Body of pancreas (tissue), 4 donors: ENCODE data around the gene PIEZO2. TPM values are rescaled to one million over a fixed set of nuclear protein-coding genes. Genes with fewer than 3 reads are reported as not detected.

ENCODE experiments used
- ATAC-seq: fragments of 150-250 bp; one replicate; pipeline ENCODE4 v1.9.1; 2016
- DNase-seq, 4 donors: peaks; one replicate each; pipeline ENCODE4 v3.0.0-alpha.2; 2019
- H3K27ac ChIP-seq, 4 donors: fragments of 200-600 bp; sonication (generic); 1 replicate in 3 of 4; 2 replicates in 1 of 4; pipeline versions ENCODE4 v1.5.1 to v1.6.1; 2016 to 2019; ENCODE audit warnings: mild to moderate bottlenecking in 1 of 4, mixed read lengths in 1 of 4, moderate library complexity in 1 of 4
- H3K27me3 ChIP-seq, 2 donors: fragments of 200-600 bp; sonication (generic); one replicate each; pipeline ENCODE4 v1.6.0; 2016; ENCODE audit warnings: mild to moderate bottlenecking in 1 of 2
- H3K36me3 ChIP-seq, 2 donors: fragments of 200-600 bp; sonication (generic); replicated peaks in 1 of 2; 2 replicates each; pipeline ENCODE4 v1.5.1; 2016; ENCODE audit warnings: low read depth in 2 of 2; ENCODE audit not compliant: insufficient read depth in 1 of 2
- H3K4me1 ChIP-seq: fragments of 200-600 bp; sonication (generic); one replicate; pipeline ENCODE4 v1.6.0; 2016
- H3K4me3 ChIP-seq, 2 donors: fragments of 200-600 bp; sonication (generic); 1 replicate in 1 of 2; 2 replicates in 1 of 2; pipeline ENCODE4 v1.5.1; 2016 to 2019
- H3K9me3 ChIP-seq, 3 donors: fragments of 200-600 bp; sonication (generic); 1 replicate in 2 of 3; 2 replicates in 1 of 3; pipeline ENCODE4 v1.5.1; 2016
- POLR2A ChIP-seq, 3 donors: fragments of 450-650 bp; IDR thresholded peaks; one replicate each; pipeline ENCODE4 v1.6.1; 2016; ENCODE audit warnings: antibody characterized with exemption in 3 of 3, mild to moderate bottlenecking in 2 of 3
- WGBS, 2 donors: methylation state at CpG; one replicate each; pipeline ENCODE4 v1.1.5; 2017; 5-methylcytosine and 5-hydroxymethylcytosine counted together
- intact Hi-C: fragments of 100-400 bp; cut with DNase I; formaldehyde crosslinking; loops from one replicate; pipeline ENCODE4 v1.15.1; 2023
- total RNA-seq, 2 donors: library from RNA; depleted of rRNA; stranded (reverse); fragments of >200 nt; gene quantifications; one replicate each; pipeline ENCODE4 v1.1.0, GENCODE V29; 2016
- TF ChIP-seq, protein P1 (sequence below), 7 experiments: fragments of 450-650 bp in 4 of 7; fragments of 200-600 bp in 3 of 7; sonication (generic) in 3 of 7; IDR thresholded peaks; one replicate each; pipeline ENCODE4 v1.5.1; 2016 to 2019; ENCODE audit warnings: antibody characterized with exemption in 7 of 7

PIEZO2 gene
- total RNA-seq, 2 donors from 2014 or later = 0.33 to 40.7 TPM

DNA sequence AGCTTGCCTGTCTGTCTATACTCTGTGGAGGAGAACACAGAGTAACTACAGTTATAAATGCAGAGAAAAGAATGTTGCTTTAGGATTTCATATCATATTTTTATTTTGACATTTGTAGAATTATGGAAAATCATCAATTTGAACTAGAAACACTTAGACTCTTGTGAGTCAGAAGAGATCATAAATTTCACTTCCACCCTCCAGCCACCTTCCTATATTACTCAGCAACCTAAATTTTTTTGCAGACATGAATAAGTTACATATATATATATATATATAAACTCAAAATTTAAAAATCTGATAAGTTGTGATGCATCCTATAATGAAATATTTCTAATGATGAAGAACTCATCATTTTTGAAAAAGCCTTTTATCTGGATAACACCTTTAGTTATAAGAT is 172.3 kb downstream of the PIEZO2 start:
- H3K36me3 ChIP-seq = no peaks in the 10 kb centered on the region
- H3K27ac ChIP-seq = no peak overlapping the region
- H3K4me3 ChIP-seq = no peak overlapping the region
- intact Hi-C loops = no loop called here
- TF ChIP-seq, protein P1, sequence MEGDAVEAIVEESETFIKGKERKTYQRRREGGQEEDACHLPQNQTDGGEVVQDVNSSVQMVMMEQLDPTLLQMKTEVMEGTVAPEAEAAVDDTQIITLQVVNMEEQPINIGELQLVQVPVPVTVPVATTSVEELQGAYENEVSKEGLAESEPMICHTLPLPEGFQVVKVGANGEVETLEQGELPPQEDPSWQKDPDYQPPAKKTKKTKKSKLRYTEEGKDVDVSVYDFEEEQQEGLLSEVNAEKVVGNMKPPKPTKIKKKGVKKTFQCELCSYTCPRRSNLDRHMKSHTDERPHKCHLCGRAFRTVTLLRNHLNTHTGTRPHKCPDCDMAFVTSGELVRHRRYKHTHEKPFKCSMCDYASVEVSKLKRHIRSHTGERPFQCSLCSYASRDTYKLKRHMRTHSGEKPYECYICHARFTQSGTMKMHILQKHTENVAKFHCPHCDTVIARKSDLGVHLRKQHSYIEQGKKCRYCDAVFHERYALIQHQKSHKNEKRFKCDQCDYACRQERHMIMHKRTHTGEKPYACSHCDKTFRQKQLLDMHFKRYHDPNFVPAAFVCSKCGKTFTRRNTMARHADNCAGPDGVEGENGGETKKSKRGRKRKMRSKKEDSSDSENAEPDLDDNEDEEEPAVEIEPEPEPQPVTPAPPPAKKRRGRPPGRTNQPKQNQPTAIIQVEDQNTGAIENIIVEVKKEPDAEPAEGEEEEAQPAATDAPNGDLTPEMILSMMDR (IDR thresholded peaks at IDR 0.05) = no peak
- TF ChIP-seq POLR2A (IDR thresholded peaks at IDR 0.05) = no peak
- DNase-seq (no peak), ATAC-seq (no peak)
- no peaks in the 10 kb centered on the region for H3K4me1 ChIP-seq
- H3K9me3 ChIP-seq = no peaks in the 10 kb centered on the region
- H3K27me3 ChIP-seq = no peaks in the 10 kb centered on the region

DNA sequence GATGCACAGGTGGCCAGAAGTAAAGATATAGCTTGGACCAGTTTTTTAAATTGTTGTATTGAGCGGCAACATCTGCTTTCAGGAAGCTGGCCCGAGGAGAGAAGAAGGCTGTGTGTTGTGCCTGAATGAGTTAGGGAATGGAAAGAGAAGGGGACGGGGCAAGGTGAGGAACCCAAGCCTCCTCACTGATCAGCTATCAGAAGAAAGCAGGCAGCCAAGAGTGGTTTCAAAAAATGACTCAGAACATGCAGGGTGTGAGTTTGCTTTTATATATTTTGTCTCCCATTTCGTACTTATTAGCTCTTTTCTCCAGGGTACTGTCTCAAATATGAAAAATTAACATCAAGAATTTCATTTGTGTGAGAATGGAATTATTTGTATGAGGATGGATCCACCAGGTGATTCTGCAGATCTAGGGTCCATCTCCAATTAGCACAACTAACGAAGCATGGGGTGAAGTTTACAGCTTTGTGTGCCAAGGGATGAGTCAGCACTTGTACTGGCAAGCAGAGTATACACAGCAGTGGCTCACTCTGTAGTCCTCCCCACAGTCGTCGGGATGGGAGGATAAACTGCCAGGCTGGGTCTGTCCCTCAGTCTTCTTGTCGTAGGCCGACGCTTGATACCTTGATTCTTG is 175.7 kb downstream of the PIEZO2 start:
- no peak for TF ChIP-seq POLR2A (IDR thresholded peaks at IDR 0.05)
- TF ChIP-seq, protein P1 (IDR thresholded peaks at IDR 0.05) = no peak
- Histone ChIP-seq H3K27me3 (no peaks in the 10 kb centered on the region), H3K9me3 (no peaks in the 10 kb centered on the region), H3K4me3 (no peak overlapping the region), H3K4me1 (no peaks in the 10 kb centered on the region), H3K27ac (no peak overlapping the region), H3K36me3 (no peaks in the 10 kb centered on the region)
- no peak for ATAC-seq
- 62 to 83% methylated on average over 10 of the region's 10 CpGs for WGBS, 2 donors
- no peak for DNase-seq
- intact Hi-C loops = no loop called here

DNA sequence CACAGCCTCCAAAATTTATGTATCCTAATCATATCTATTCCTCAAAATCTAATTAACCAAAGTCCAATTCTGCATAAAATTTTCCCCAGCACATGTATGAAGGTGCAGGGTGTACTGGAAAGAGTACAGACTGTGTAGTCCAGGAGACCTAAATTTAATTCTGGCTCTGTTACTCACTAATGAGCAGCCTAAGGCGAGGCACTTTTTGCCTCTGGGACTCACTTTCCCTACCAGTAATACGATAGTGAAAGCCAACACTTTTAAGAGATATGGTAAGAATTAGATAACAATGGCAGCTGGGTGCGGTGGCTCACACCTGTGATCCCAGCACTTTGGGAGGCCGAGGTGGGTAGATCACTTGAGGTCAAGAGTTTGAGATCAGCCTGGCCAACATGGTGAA is 177.7 kb downstream of the PIEZO2 start:
- no peak overlapping the region for H3K4me3 ChIP-seq
- ATAC-seq (no peak), DNase-seq (no peak)
- TF ChIP-seq, protein P1 (IDR thresholded peaks at IDR 0.05) = no peak
- TF ChIP-seq POLR2A (IDR thresholded peaks at IDR 0.05) = no peak
- WGBS, 2 donors = 72 to 94% methylated on average over 4 of the region's 4 CpGs
- H3K27me3 ChIP-seq = no peaks in the 10 kb centered on the region
- no peaks in the 10 kb centered on the region for H3K4me1 ChIP-seq
- intact Hi-C loops = no loop called here
- H3K27ac ChIP-seq = no peak overlapping the region
- H3K36me3 ChIP-seq = no peaks in the 10 kb centered on the region
- peaks cover 0 to 3% (median 0%) of the 10 kb centered on the region in 3 donors for H3K9me3 ChIP-seq

DNA sequence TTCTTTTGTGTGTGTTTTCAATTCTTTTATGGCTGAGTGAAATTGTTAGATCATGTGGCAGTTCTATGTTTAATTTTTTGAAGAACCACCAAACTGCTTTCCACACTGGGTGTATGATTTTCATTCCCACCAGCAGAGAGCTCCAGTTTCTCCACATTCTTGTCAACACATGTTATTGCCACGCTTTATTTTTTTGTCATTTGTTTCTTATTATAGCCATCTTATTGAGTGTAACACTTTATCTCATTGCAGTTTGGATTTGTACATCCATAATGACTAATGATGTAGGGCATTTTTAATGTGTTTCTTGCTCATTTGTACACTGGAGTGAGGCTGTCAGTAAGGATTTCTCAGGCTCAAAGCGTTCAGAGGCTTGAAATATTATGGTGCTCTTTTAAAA is 184.2 kb downstream of the PIEZO2 start:
- Histone ChIP-seq H3K4me1 (no peaks in the 10 kb centered on the region), H3K9me3 (peaks cover 0 to 3% (median 0%) of the 10 kb centered on the region in 3 donors), H3K36me3 (no peaks in the 10 kb centered on the region), H3K27ac (no peak overlapping the region), H3K27me3 (no peaks in the 10 kb centered on the region), H3K4me3 (no peak overlapping the region)
- TF ChIP-seq, protein P1 (IDR thresholded peaks at IDR 0.05) = no peak
- TF ChIP-seq POLR2A (IDR thresholded peaks at IDR 0.05) = no peak
- no peak for DNase-seq
- intact Hi-C loops = no loop called here
- ATAC-seq = no peak
- 44 to 53% methylated on average over 2 of the region's 2 CpGs for WGBS, 2 donors

DNA sequence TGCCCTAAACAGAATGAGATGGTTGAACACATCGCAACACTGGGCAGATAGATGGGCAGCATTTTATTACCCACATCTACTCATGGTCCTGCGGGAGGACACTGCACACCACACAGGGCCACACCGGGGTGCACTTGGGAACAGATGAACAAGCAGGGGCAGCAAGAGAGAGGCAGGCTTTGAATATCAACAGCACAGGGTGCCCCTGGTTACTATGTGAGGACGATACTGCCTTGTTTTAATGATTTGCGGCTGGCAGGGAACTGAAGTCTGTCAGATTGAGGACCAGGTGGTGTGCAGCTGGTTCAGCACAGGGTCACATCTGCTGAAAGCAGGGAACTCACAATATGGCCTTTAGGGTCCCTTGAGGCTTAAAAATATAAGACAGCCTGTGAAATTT is 195.7 kb downstream of the PIEZO2 start:
- H3K4me3 ChIP-seq = no peak overlapping the region
- no peak overlapping the region for H3K27ac ChIP-seq
- ATAC-seq (no peak), DNase-seq (no peak)
- WGBS, 2 donors = 77 to 93% methylated on average over 3 to 5 of the region's 5 CpGs
- TF ChIP-seq, protein P1 (IDR thresholded peaks at IDR 0.05) = no peak
- H3K4me1 ChIP-seq = peaks cover 14% of the 10 kb centered on the region
- intact Hi-C loops = no loop called here
- no peaks in the 10 kb centered on the region for H3K36me3 ChIP-seq
- H3K27me3 ChIP-seq = no peaks in the 10 kb centered on the region
- H3K9me3 ChIP-seq = no peaks in the 10 kb centered on the region
